GM20000 (cell line): ENCODE data around the gene HAND1.

Source experiments
- DNase-seq: peaks from one replicate; pipeline ENCODE4 v3.0.0; 2012; ENCODE audit warnings: low spot score
- TF ChIP-seq, protein P1 (sequence below): IDR thresholded peaks from 2 replicates; pipeline ENCODE4 v1.5.1; 2012; ENCODE audit warnings: mild to moderate bottlenecking, control low read depth; ENCODE audit errors: extremely low read depth, missing control alignments

The HAND1 gene

DNA sequence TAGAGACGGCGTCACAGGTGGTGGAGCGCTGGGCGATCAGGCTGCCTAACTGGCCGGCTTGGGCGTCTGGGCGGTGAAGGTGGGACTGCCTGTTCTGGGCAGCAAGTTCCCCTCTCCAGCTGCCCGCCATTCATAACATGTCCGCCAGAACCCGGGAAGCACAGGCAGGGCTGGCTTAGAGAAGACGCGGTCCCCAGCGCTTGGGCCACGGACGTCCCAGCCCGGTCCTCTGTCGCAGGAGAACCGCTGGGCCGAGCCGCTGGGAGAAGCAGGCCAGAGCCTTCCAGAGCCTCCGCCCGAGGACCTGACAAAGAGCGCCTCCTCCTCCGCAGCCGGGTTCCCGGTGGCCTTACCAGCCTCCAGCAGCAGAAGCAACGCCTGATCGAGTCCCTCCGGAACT is 15.2 kb upstream of the HAND1 start:
- DNase-seq, result no peak
- TF ChIP-seq, protein P1, sequence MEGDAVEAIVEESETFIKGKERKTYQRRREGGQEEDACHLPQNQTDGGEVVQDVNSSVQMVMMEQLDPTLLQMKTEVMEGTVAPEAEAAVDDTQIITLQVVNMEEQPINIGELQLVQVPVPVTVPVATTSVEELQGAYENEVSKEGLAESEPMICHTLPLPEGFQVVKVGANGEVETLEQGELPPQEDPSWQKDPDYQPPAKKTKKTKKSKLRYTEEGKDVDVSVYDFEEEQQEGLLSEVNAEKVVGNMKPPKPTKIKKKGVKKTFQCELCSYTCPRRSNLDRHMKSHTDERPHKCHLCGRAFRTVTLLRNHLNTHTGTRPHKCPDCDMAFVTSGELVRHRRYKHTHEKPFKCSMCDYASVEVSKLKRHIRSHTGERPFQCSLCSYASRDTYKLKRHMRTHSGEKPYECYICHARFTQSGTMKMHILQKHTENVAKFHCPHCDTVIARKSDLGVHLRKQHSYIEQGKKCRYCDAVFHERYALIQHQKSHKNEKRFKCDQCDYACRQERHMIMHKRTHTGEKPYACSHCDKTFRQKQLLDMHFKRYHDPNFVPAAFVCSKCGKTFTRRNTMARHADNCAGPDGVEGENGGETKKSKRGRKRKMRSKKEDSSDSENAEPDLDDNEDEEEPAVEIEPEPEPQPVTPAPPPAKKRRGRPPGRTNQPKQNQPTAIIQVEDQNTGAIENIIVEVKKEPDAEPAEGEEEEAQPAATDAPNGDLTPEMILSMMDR, result no peak

- no peak for DNase-seq
- TF ChIP-seq, protein P1, result no peak
Measured at GRCh38 chr5:154491941-154492340, 13.9 kb upstream of the HAND1 start.

DNA sequence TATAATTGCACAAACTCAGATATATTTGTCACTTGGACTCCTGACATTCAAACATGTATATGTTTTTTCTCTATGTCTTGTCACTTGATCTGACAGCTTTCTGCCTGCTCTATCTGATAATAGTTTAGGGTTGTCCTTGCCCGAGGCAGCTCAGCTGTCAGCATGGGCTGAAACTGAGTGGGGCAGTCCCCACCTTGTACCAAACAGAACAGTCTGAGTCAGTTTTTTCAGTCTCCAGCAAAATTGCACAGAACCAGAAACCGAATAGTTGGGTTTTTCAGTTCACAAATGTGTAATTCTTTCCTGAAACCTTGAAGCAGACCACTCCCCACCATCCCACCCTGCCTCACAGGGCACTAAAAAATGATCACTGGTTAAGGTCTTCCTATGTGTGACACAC is 9.5 kb upstream of the HAND1 start:
- peak; percentile 88 for DNase-seq
- TF ChIP-seq, protein P1, result no peak

GRCh38 chr5:154486427-154486866 is 8.4 kb upstream of the HAND1 start:
- DNase-seq, result no peak
- TF ChIP-seq, protein P1, result no peak

GRCh38 chr5:154485850-154486426 is 7.9 kb upstream of the HAND1 start:
- no peak for DNase-seq
- TF ChIP-seq, protein P1, result no peak

DNA sequence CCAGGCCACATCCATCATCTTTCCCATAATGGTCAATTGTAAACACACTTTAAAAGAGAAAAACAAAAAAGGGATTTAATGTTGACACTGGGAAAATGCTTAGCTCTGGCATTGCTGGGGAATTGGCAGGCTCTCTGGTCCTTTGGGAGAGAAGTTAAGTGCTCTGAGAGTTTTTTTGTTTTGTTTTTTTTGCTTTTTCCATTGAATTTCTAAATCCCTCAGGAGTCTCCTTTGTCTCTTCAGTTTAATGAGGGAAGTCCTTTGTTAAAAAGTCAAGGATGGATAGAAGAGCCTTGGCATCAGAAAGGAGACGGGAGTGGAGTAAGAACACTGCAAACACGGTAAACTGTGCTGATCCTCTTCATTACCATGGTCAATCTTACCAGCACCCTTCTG is 7.1 kb upstream of the HAND1 start:
- TF ChIP-seq, protein P1, result no peak
- DNase-seq, result no peak

DNA sequence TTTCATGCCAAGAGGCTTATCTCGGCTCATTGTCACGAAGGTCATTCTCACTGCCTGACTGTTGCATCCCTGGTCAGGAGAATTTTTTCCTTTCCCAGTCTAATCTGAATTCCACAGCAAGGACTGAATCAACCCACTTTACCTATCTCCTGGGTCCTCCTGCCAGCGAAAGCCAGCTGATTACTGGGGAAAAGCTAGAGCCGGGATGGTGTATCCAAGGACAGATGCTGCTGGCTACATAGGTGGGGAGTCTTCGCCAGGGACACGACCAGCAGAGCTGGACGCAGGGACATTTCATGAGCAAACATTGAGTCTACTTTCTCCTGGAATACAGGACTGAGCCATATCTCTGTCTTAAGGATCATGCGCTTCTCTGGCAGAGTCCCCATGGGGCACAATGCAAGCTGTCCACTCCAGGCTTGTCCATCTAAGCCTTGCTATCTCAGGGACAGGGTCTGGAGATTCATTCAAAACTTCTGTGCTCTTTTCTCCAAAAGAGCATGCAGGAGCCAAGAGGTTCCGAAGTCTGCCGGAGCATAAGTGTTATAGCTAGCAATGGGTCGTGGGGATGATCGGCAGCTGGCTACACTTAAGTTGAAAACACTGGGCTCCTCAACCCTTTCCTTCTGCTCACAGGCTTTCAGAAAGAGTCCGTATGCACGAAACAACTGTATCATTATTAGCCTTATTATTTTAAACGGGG is 6.5 kb upstream of the HAND1 start:
- TF ChIP-seq, protein P1, result no peak
- DNase-seq, result no peak
